Measurements from ENCODE around the gene SLC9A4.

The SLC9A4 gene

DNA sequence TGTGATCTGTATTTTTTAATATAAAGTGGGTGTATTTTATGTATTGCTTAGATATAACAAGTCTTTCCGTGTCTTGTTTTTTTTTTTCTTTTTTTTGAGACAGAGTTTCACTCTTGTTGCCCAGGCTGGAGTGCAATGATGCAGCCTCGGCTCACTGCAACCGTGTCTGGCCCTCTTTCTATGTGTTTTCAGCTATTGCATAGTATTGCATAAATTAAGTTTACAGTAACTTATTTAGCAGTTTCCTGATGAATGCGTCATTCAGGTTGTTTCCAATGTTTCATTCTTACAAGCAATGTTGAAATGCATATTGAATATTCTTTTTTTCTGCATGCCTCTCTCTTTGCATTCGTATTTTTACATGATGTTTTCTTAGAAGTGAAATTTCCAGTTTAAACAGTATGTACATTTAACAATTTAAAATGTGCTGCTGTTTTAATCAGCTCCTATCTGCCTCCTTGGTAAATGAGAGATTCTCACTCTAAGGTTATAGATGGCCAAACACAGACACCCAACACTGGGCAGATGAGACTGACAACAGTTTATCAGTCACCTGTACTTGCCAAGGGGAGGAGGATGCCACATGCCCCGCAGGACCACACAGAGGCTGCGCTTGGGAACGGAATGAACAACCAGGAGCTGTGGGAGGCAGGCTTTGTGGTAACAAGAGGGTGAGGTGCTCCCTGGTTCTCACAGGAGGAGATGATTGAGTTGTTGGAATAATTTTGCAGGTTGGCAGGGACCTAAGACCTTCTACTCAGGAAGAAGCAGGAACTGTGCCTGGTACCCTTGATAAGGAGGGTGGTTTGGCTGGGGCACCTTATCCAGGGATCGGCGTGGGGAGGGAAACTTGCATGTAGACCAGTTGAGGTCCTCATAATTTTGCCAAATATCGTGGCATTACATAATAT, 7.5 kb downstream of the SLC9A4 start:
- no peak for DNase-seq (ENCODE audit: low spot score)
- CTCF ChIA-PET: interaction anchor here (0.6 kb wide), 1 partner anchor 750 kb away, joined by 4 read pairs; no protein-coding TSS in a partner anchor
- TF ChIP-seq, protein P1, sequence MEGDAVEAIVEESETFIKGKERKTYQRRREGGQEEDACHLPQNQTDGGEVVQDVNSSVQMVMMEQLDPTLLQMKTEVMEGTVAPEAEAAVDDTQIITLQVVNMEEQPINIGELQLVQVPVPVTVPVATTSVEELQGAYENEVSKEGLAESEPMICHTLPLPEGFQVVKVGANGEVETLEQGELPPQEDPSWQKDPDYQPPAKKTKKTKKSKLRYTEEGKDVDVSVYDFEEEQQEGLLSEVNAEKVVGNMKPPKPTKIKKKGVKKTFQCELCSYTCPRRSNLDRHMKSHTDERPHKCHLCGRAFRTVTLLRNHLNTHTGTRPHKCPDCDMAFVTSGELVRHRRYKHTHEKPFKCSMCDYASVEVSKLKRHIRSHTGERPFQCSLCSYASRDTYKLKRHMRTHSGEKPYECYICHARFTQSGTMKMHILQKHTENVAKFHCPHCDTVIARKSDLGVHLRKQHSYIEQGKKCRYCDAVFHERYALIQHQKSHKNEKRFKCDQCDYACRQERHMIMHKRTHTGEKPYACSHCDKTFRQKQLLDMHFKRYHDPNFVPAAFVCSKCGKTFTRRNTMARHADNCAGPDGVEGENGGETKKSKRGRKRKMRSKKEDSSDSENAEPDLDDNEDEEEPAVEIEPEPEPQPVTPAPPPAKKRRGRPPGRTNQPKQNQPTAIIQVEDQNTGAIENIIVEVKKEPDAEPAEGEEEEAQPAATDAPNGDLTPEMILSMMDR (conservative IDR thresholded peaks at IDR 0.05; ENCODE audit: low read depth): no peak
- no peak overlapping the region for H3K27ac ChIP-seq
- POLR2A ChIA-PET (ENCODE audit: low non-redundant PET): no interaction called here

DNA sequence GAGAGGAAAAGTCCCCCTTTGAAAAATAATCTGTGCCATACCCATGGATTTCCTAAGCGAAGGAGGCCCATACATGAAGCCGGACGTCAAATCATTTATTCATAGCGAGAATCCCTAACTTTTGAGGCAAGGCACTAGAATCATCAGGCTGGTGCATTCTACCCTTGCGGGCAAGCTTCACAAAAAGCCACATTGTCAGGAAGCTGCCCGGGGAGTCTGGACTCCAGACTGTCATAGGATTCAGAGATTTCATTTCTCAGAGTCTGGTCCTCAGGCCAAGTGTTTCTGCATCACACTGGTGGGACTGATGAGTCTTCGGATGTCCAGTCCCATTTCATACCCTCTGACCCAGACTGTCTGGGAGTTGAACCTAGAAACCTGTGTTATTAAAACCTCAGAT, 8.9 kb downstream of the SLC9A4 start:
- TF ChIP-seq, protein P1 (conservative IDR thresholded peaks at IDR 0.05; ENCODE audit: low read depth): no peak
- POLR2A ChIA-PET (ENCODE audit: low non-redundant PET): no interaction called here
- CTCF ChIA-PET: no interaction called here
- no peak for DNase-seq (ENCODE audit: low spot score)
- no peak overlapping the region for H3K27ac ChIP-seq

DNA sequence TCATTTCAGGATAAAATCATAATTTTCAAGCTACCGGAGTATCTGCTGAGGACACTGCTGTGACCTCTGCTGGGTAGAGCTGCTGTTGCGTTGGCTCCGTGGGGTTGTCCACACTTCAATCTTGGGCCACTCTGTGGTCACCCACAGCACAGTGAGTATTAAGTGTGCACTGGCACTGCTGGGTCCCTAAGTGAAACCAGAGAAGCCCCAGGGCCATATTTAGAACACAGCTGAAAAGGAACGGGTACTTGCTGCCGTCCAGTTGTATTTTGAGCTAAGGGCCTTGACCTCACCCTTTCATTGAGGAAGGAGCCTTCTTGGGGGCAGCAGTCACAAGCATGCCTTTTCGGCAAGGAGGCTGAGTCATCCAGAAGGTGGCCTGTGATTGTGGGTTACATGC, 10.1 kb downstream of the SLC9A4 start:
- CTCF ChIA-PET: interaction anchor here (0.7 to 0.9 kb wide), 2 partner anchors 10 to 11 kb away, joined by 3 to 5 read pairs; partner anchors contain the start of gene SLC9A4
- DNase-seq (ENCODE audit: low spot score): no peak
- TF ChIP-seq, protein P1 (conservative IDR thresholded peaks at IDR 0.05; ENCODE audit: low read depth): no peak
- POLR2A ChIA-PET (ENCODE audit: low non-redundant PET): no interaction called here
- H3K27ac ChIP-seq: no peak overlapping the region

DNA sequence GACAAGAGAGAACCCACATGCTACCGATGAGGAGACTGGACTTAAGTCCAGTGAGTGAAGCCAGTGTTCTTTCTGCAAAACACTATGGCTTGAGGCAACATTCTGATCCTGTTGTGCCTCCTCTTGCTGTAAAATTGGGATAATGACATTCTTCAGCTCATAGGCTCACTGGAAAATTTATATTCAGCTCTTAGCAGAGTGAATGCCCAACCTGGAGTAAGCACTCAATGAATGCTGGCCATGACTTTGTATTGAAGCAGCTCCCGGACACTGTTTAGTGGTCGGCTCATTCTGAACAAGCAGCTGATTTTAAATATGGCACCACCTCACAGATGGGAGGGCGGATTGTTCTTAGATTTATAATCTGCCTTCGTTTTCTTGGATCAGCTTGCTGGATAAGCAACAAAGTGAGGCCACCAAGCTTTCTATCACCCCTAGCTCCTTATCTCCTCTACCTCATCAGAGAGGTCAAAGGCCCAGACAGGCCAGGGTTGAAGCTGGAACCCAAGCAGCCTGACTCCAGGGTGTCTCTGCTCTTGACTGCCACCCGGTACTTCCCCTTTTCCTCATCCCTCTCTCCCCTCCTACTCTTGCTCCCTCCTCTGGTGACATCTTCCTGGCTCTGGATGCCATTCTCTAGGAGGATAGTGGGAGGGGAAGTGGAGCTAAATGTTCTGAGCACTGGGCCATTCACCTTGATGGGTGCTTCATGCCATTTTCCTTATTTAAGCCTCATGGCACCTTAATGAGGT, 11.5 kb downstream of the SLC9A4 start:
- no peak for DNase-seq (ENCODE audit: low spot score)
- TF ChIP-seq, protein P1 (conservative IDR thresholded peaks at IDR 0.05; ENCODE audit: low read depth): no peak
- POLR2A ChIA-PET (ENCODE audit: low non-redundant PET): no interaction called here
- no peak overlapping the region for H3K27ac ChIP-seq
- CTCF ChIA-PET: interaction anchor here (0.6 to 0.9 kb wide), 2 partner anchors 11 to 266 kb away, joined by 3 read pairs; partner anchors contain the start of gene SLC9A4

DNA sequence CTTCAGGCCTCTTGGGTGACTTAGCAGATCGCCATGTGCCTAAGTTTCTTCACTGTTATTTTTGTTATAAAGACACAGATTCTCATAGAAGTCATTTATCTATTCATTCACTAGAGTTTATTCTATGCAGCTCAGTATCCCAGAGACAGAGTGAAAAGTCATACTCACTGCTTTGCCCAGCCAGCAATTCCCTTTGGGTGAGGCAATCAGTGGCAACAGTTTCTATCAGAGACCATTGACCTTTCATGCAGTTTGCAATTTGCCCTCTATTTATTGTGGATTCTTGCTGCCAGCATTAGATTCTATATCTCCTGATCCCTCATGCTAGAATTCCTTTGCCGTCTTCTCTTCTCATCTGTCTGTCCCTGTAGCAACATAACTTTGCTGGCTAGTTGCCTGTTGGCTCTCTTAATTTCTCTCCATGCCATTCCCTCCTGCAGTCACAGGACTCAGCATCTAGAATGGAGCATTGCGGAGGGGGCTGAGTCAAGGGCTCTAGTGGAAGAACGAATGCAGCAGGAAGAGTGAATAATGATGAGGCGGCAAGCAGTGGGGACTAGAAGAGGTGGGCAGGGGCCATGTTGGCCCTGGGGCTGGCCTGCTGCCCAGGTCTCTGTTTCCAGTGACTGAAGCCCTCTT, 12.2 kb downstream of the SLC9A4 start:
- H3K27ac ChIP-seq: no peak overlapping the region
- TF ChIP-seq, protein P1 (conservative IDR thresholded peaks at IDR 0.05; ENCODE audit: low read depth): no peak
- DNase-seq (ENCODE audit: low spot score): no peak
- POLR2A ChIA-PET (ENCODE audit: low non-redundant PET): no interaction called here
- CTCF ChIA-PET: interaction anchor here (0.6 to 0.9 kb wide), 2 partner anchors 12 to 265 kb away, joined by 3 read pairs; partner anchors contain the start of gene SLC9A4
